HepG2 (cell line): ENCODE results near the gene AGAP3. TPM values are rescaled to one million over a fixed set of nuclear protein-coding genes. Genes with fewer than 3 reads are reported as not detected.

Source experiments
- AHR ChIP-seq: IDR thresholded peaks from 2 replicates; pipeline ENCODE4 v1.6.1; 2018; ENCODE audit warnings: missing genetic modification reagents, missing compliant biosample characterization
- ERF ChIP-seq: IDR thresholded peaks from 2 replicates; pipeline ENCODE4 v1.6.1; 2018; ENCODE audit warnings: missing biosample characterization, missing genetic modification reagents
- FOXA1 ChIP-seq, 2 experiments: fragments of 450-650 bp in 1 of 2; sonication (generic) in 1 of 2; formaldehyde crosslinking in 1 of 2; IDR thresholded peaks; 2 replicates each; pipeline versions ENCODE4 v1.4.0 to v1.6.1; 2016 to 2020; ENCODE audit warnings: missing genetic modification reagents in 1 of 2
- FOXK2 ChIP-seq: fragments of 450-650 bp; IDR thresholded peaks from 2 replicates; pipeline ENCODE4 v1.6.1; 2016
- GZF1 ChIP-seq: sonication (generic); formaldehyde crosslinking; IDR thresholded peaks from 2 replicates; pipeline ENCODE4 v1.5.1; 2020; ENCODE audit warnings: mild to moderate bottlenecking, missing genetic modification reagents
- MXD1 ChIP-seq: sonication (generic); formaldehyde crosslinking; IDR thresholded peaks from 2 replicates; pipeline ENCODE4 v1.4.0; 2020; ENCODE audit warnings: mild to moderate bottlenecking, missing genetic modification reagents
- MYC ChIP-seq: sonication (generic); formaldehyde crosslinking; IDR thresholded peaks from 2 replicates; pipeline ENCODE4 v1.9.0; 2021; ENCODE audit warnings: missing genetic modification reagents, borderline replicate concordance
- ONECUT2 ChIP-seq: sonication (generic); formaldehyde crosslinking; IDR thresholded peaks from 2 replicates; pipeline ENCODE4 v1.4.0; 2020; ENCODE audit warnings: missing genetic modification reagents
- PLRG1 ChIP-seq: fragments of 450-650 bp; conservative IDR thresholded peaks from 2 replicates; pipeline ENCODE4 v1.6.1; 2016
- RELA ChIP-seq: sonication (generic); formaldehyde crosslinking; IDR thresholded peaks from 2 replicates; pipeline ENCODE4 v1.4.0; 2020; ENCODE audit warnings: missing genetic modification reagents
- SOX5 ChIP-seq: IDR thresholded peaks from 2 replicates; pipeline ENCODE4 v1.6.1; 2016; ENCODE audit warnings: borderline replicate concordance
- YEATS2 ChIP-seq: sonication (generic); formaldehyde crosslinking; IDR thresholded peaks from 2 replicates; pipeline ENCODE4 v1.4.0; 2020; ENCODE audit warnings: missing genetic modification reagents, borderline replicate concordance
- ZNF331 ChIP-seq: sonication (generic); formaldehyde crosslinking; IDR thresholded peaks from 2 replicates; pipeline ENCODE4 v1.4.0; 2020; ENCODE audit warnings: missing genetic modification reagents
- ZNF354B ChIP-seq: sonication (generic); formaldehyde crosslinking; IDR thresholded peaks from 2 replicates; pipeline ENCODE4 v1.8.0; 2022; ENCODE audit warnings: mild to moderate bottlenecking, missing genetic modification reagents
- ZNF567 ChIP-seq: sonication (generic); formaldehyde crosslinking; IDR thresholded peaks from 2 replicates; pipeline ENCODE4 v1.8.1; 2023; ENCODE audit warnings: mild to moderate bottlenecking, missing genetic modification reagents, borderline replicate concordance
- ZNF737 ChIP-seq: sonication (generic); formaldehyde crosslinking; IDR thresholded peaks from 2 replicates; pipeline ENCODE4 v1.5.0; 2020; ENCODE audit warnings: missing genetic modification reagents, mild to moderate bottlenecking, borderline replicate concordance
- ZNF781 ChIP-seq: sonication (generic); formaldehyde crosslinking; IDR thresholded peaks from 2 replicates; pipeline ENCODE4 v1.5.1; 2020; ENCODE audit warnings: borderline replicate concordance, mild to moderate bottlenecking, missing genetic modification reagents; ENCODE audit errors: not compliant biosample characterization
- ZSCAN31 ChIP-seq: sonication (generic); formaldehyde crosslinking; IDR thresholded peaks from 2 replicates; pipeline ENCODE4 v1.5.0; 2020; ENCODE audit warnings: low read depth, mild to moderate bottlenecking, missing genetic modification reagents
- polyA plus RNA-seq, 8 experiments: library from polyadenylated mRNA; depleted of rRNA in 3 of 8; stranded (reverse) in 7 of 8; unstranded in 1 of 8; fragments of >200 nt; fragmentation: Illumina TruSeq in 4 of 8; extraction: Trizol in 4 of 8; gene quantifications; 2 replicates each; pipeline versions ENCODE4 v1.2.1 to v1.2.3, GENCODE V29; 2011 to 2016; ENCODE audit warnings: low read depth in 4 of 8, missing spikeins in 1 of 8, mixed read lengths in 1 of 8; ENCODE audit not compliant: insufficient read depth in 1 of 8
- total RNA-seq, 5 experiments: library from RNA; depleted of rRNA; stranded (reverse); fragments of >200 nt; fragmentation: Illumina TruSeq; extraction: Trizol; gene quantifications; 2 replicates each; pipeline ENCODE4 v1.2.3, GENCODE V29; 2016; ENCODE audit warnings: low read depth in 1 of 5
- TF ChIP-seq, protein P1 (sequence below): sonication (generic); formaldehyde crosslinking; IDR thresholded peaks from 2 replicates; pipeline ENCODE4 v1.5.0; 2020; ENCODE audit warnings: missing genetic modification reagents
- TF ChIP-seq, protein P2 (sequence below): sonication (generic); formaldehyde crosslinking; IDR thresholded peaks from 2 replicates; pipeline ENCODE4 v1.4.0; 2020; ENCODE audit warnings: missing genetic modification reagents
- TF ChIP-seq, protein P3 (sequence below): sonication (generic); formaldehyde crosslinking; IDR thresholded peaks from 2 replicates; pipeline ENCODE4 v1.5.1; 2020; ENCODE audit warnings: missing genetic modification reagents, mild to moderate bottlenecking, borderline replicate concordance
- TF ChIP-seq, protein P4 (sequence below): IDR thresholded peaks from 2 replicates; pipeline ENCODE4 v1.6.1; 2016; ENCODE audit warnings: mild to moderate bottlenecking, missing biosample characterization, missing genetic modification reagents

AGAP3 gene
- total and polyA plus RNA-seq, 2 of the 13 experiments (the other 11 are each of a cell fraction or from before 2014, with no cell fraction given) = 31.3 to 61.4 TPM

DNA sequence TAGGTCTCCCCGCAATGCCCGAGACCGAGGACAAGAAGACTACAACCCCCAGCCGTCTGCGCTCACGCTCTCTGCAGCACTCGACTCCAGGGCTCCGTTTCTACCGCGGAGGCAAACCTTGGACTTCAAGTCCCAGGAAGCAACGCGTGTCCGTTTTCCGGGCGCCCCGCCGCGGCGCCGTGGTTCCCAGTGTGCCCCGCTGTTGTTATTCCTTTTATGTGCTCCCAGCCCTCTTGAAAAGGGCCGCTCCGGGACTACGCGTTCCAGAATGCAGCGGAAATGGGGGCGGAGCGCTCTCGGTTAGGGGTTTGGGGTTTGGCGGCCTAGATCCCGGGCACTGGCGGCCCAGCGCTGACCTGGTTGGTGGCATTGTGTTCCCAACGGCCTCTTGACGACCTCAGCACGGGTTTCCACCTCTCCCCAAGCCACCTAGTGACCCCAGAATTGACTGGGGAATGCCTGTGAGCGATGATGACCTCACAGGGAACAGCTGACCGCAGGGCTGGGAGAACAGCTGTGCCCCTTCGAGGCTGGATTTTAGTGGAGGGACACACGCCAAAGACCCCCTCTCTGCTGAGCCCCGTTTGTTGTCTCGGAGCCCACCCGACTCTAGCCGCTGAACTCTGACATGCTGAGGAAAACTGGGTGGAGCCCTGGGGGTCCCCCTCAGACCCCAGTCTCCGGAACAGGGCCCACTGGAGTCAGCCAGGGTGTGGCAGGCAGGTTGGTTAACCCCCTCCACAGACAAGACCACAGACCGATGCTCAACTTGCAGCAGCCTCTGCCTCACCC is 28.1 kb upstream of the AGAP3 start (continued):
- TF ChIP-seq, protein P1, sequence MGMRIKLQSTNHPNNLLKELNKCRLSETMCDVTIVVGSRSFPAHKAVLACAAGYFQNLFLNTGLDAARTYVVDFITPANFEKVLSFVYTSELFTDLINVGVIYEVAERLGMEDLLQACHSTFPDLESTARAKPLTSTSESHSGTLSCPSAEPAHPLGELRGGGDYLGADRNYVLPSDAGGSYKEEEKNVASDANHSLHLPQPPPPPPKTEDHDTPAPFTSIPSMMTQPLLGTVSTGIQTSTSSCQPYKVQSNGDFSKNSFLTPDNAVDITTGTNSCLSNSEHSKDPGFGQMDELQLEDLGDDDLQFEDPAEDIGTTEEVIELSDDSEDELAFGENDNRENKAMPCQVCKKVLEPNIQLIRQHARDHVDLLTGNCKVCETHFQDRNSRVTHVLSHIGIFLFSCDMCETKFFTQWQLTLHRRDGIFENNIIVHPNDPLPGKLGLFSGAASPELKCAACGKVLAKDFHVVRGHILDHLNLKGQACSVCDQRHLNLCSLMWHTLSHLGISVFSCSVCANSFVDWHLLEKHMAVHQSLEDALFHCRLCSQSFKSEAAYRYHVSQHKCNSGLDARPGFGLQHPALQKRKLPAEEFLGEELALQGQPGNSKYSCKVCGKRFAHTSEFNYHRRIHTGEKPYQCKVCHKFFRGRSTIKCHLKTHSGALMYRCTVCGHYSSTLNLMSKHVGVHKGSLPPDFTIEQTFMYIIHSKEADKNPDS (CRISPR knock-in tag) = no peak
- TF ChIP-seq AHR (CRISPR knock-in tag) (no peak), SOX5 (CRISPR knock-in tag) (peak; percentile 9; the same call in 1 of the 2 replicates), MXD1 (peak; percentile 12; the same call in 1 of the 2 replicates), ONECUT2 (CRISPR knock-in tag) (no peak), ZNF737 (CRISPR knock-in tag) (no peak; the same call in 1 of the 2 replicates), PLRG1 (no peak), ZSCAN31 (peak; percentile 65; the same call in 1 of the 2 replicates), YEATS2 (CRISPR knock-in tag) (peak; percentile 75; the same call in 1 of the 2 replicates), MYC (CRISPR knock-in tag) (peak; percentile 50; the same call in 1 of the 2 replicates), FOXK2 (peak; percentile 88), ERF (CRISPR knock-in tag) (peak; percentile 68), GZF1 (CRISPR knock-in tag) (no peak), FOXA1 (IDR thresholded peaks at IDR 0.05) (no peak), FOXA1 (CRISPR knock-in tag; IDR thresholded peaks at IDR 0.05) (no peak), ZNF567 (CRISPR knock-in tag) (0 out of 2 replicates have a peak, but pooled peaks have one; percentile 23), ZNF354B (CRISPR knock-in tag) (no peak), RELA (no peak), ZNF781 (CRISPR knock-in tag) (no peak), ZNF331 (0 out of 2 replicates have a peak, but pooled peaks have one; percentile 10)
- TF ChIP-seq, protein P2, sequence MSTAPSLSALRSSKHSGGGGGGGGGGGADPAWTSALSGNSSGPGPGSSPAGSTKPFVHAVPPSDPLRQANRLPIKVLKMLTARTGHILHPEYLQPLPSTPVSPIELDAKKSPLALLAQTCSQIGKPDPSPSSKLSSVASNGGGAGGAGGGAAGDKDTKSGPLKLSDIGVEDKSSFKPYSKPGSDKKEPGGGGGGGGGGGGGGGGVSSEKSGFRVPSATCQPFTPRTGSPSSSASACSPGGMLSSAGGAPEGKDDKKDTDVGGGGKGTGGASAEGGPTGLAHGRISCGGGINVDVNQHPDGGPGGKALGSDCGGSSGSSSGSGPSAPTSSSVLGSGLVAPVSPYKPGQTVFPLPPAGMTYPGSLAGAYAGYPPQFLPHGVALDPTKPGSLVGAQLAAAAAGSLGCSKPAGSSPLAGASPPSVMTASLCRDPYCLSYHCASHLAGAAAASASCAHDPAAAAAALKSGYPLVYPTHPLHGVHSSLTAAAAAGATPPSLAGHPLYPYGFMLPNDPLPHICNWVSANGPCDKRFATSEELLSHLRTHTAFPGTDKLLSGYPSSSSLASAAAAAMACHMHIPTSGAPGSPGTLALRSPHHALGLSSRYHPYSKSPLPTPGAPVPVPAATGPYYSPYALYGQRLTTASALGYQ = peak; percentile 81; the same call in 1 of the 2 replicates
- TF ChIP-seq, protein P3, sequence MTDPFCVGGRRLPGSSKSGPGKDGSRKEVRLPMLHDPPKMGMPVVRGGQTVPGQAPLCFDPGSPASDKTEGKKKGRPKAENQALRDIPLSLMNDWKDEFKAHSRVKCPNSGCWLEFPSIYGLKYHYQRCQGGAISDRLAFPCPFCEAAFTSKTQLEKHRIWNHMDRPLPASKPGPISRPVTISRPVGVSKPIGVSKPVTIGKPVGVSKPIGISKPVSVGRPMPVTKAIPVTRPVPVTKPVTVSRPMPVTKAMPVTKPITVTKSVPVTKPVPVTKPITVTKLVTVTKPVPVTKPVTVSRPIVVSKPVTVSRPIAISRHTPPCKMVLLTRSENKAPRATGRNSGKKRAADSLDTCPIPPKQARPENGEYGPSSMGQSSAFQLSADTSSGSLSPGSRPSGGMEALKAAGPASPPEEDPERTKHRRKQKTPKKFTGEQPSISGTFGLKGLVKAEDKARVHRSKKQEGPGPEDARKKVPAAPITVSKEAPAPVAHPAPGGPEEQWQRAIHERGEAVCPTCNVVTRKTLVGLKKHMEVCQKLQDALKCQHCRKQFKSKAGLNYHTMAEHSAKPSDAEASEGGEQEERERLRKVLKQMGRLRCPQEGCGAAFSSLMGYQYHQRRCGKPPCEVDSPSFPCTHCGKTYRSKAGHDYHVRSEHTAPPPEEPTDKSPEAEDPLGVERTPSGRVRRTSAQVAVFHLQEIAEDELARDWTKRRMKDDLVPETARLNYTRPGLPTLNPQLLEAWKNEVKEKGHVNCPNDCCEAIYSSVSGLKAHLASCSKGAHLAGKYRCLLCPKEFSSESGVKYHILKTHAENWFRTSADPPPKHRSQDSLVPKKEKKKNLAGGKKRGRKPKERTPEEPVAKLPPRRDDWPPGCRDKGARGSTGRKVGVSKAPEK = no peak
- TF ChIP-seq, protein P4, sequence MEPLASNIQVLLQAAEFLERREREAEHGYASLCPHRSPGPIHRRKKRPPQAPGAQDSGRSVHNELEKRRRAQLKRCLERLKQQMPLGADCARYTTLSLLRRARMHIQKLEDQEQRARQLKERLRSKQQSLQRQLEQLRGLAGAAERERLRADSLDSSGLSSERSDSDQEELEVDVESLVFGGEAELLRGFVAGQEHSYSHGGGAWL (CRISPR knock-in tag) = no peak; the same call in 1 of the 2 replicates
